H1 (cell line): ENCODE results near the gene SHROOM3. TPM values are rescaled to one million over a fixed set of nuclear protein-coding genes. Genes with fewer than 3 reads are reported as not detected.

Source experiments
- CTCF ChIA-PET: fragments of 300-600 bp; sonication (Branson Sonifier 250); formaldehyde crosslinking; loops from one replicate; lab custom pipeline; 2021; ENCODE audit not compliant: partially characterized antibody; lab: Charles Lee
- POLR2A ChIA-PET: fragments of 300-600 bp; sonication (Branson Sonifier 250); formaldehyde crosslinking; loops from one replicate; lab custom pipeline; 2021; ENCODE audit warnings: inconsistent platforms; ENCODE audit not compliant: partially characterized antibody; lab: Charles Lee
- DNase-seq, 2 experiments: peaks; one replicate each; pipeline versions ENCODE4 v3.0.0 to v3.0.0-alpha.2; 2010 to 2022; ENCODE audit warnings: low spot score in 2 of 2, low read depth in 1 of 2, mixed read lengths in 1 of 2
- FAIRE-seq: peaks from 2 replicates; lab custom pipeline; 2011; peaks lifted over from hg19 to GRCh38; lab: Jason Lieb, UNC
- H2AFZ ChIP-seq: 2 replicates; pipeline ENCODE4 v1.8.1; 2012; ENCODE audit warnings: low read length, inconsistent platforms
- H2AK5ac ChIP-seq: 2 replicates; pipeline ENCODE4 v1.6.1; 2013; ENCODE audit warnings: low read depth, low read length
- H2BK120ac ChIP-seq: replicated peaks from 2 replicates; pipeline ENCODE3; 2013; ENCODE audit warnings: low read depth, low read length, inconsistent platforms
- H2BK12ac ChIP-seq: 2 replicates; pipeline ENCODE4 v1.6.1; 2013; ENCODE audit warnings: low read depth, low read length
- H2BK15ac ChIP-seq: 2 replicates; pipeline ENCODE4 v1.6.1; 2013; ENCODE audit warnings: low read length
- H2BK20ac ChIP-seq: 2 replicates; pipeline ENCODE4 v1.6.1; 2013; ENCODE audit warnings: low read length
- H2BK5ac ChIP-seq: 2 replicates; pipeline ENCODE4 v1.6.1; 2013; ENCODE audit warnings: low read depth, low read length
- H3K14ac ChIP-seq: 2 replicates; pipeline ENCODE4 v1.6.1; 2013; ENCODE audit warnings: inconsistent platforms; ENCODE audit not compliant: insufficient read length
- H3K18ac ChIP-seq: 2 replicates; pipeline ENCODE4 v1.6.1; 2013; ENCODE audit warnings: low read length; ENCODE audit errors: extremely low read depth
- H3K23ac ChIP-seq: 2 replicates; pipeline ENCODE4 v1.6.1; 2013; ENCODE audit warnings: inconsistent platforms; ENCODE audit not compliant: insufficient read length
- H3K23me2 ChIP-seq: 2 replicates; pipeline ENCODE4 v1.6.1; 2013; ENCODE audit warnings: low read depth, low read length
- H3K27ac ChIP-seq: 2 replicates; pipeline ENCODE4 v1.6.1; 2011; ENCODE audit warnings: low read depth, low read length, inconsistent platforms
- H3K27me3 ChIP-seq, 4 experiments: replicated peaks in 1 of 4; 1 replicate in 1 of 4; 2 replicates in 3 of 4; pipeline versions ENCODE4 v1.6.1 to v1.8.1; 2011 to 2013; ENCODE audit warnings: low read length in 3 of 4, mild to moderate bottlenecking in 3 of 4, inconsistent platforms in 2 of 4, mixed read lengths in 2 of 4, moderate library complexity in 1 of 4; ENCODE audit not compliant: control insufficient read depth in 3 of 4, insufficient read depth in 3 of 4; ENCODE audit errors: extremely low read depth in 1 of 4
- H3K36me3 ChIP-seq, 4 experiments: 2 replicates each; pipeline versions ENCODE4 v1.6.1 to v1.8.1; 2011 to 2013; ENCODE audit warnings: mild to moderate bottlenecking in 4 of 4, low read length in 3 of 4, moderate library complexity in 2 of 4, control low read depth in 1 of 4, inconsistent platforms in 1 of 4; ENCODE audit not compliant: insufficient read depth in 4 of 4, control insufficient read depth in 2 of 4
- H3K4ac ChIP-seq: replicated peaks from 2 replicates; pipeline ENCODE3; 2013; ENCODE audit warnings: low read length, low read depth, mixed read lengths, inconsistent platforms; ENCODE audit not compliant: insufficient read length
- H3K4me1 ChIP-seq, 4 experiments: replicated peaks in 1 of 4; 1 replicate in 1 of 4; 2 replicates in 3 of 4; pipeline versions ENCODE4 v1.6.1 to v1.8.1; 2011 to 2013; ENCODE audit warnings: low read length in 3 of 4, inconsistent platforms in 2 of 4, mixed read lengths in 1 of 4; ENCODE audit not compliant: insufficient read depth in 4 of 4, control insufficient read depth in 3 of 4
- H3K4me2 ChIP-seq, 2 experiments: 2 replicates each; pipeline versions ENCODE4 v1.6.1 to v1.8.1; 2011 to 2013; ENCODE audit warnings: low read depth in 2 of 2, low read length in 2 of 2, control low read depth in 1 of 2, inconsistent platforms in 1 of 2, mild to moderate bottlenecking in 1 of 2; ENCODE audit not compliant: insufficient read depth in 1 of 2
- H3K4me3 ChIP-seq, 4 experiments: fragments of 200-600, 300-600 bp in 1 of 4; sonication (generic), shearing (Covaris generic), sonication (Bioruptor Twin) in 1 of 4; 2 replicates each; pipeline versions ENCODE4 v1.5.1 to v1.8.1; 2011 to 2016; ENCODE audit warnings: low read length in 4 of 4, low read depth in 3 of 4, control low read depth in 2 of 4, inconsistent platforms in 2 of 4, mild to moderate bottlenecking in 2 of 4, mixed read lengths in 1 of 4, moderate library complexity in 1 of 4; ENCODE audit not compliant: insufficient read depth in 2 of 4; ENCODE audit errors: extremely low read depth in 1 of 4
- H3K56ac ChIP-seq: replicated peaks from 2 replicates; pipeline ENCODE3; 2013; ENCODE audit warnings: low read depth, mild to moderate bottlenecking, mixed read lengths, low read length, inconsistent platforms; ENCODE audit not compliant: insufficient read length
- H3K79me1 ChIP-seq: 2 replicates; pipeline ENCODE4 v1.6.1; 2013; ENCODE audit warnings: low read depth, low read length, control low read depth
- H3K79me2 ChIP-seq, 2 experiments: 2 replicates each; pipeline versions ENCODE4 v1.6.1 to v1.8.1; 2012 to 2013; ENCODE audit warnings: low read length in 2 of 2, mild to moderate bottlenecking in 2 of 2, inconsistent platforms in 1 of 2; ENCODE audit not compliant: insufficient read depth in 2 of 2, control insufficient read depth in 1 of 2
- H3K9ac ChIP-seq, 4 experiments: replicated peaks in 1 of 4; 1 replicate in 1 of 4; 2 replicates in 3 of 4; pipeline versions ENCODE4 v1.6.1 to v1.8.1; 2011 to 2013; ENCODE audit warnings: low read depth in 3 of 4, low read length in 3 of 4, control low read depth in 2 of 4, mild to moderate bottlenecking in 2 of 4, moderate library complexity in 2 of 4, inconsistent platforms in 1 of 4; ENCODE audit errors: extremely low read depth in 1 of 4
- H3K9me3 ChIP-seq, 2 experiments: 2 replicates each; pipeline versions ENCODE4 v1.6.1 to v1.8.1; 2012 to 2013; ENCODE audit warnings: mild to moderate bottlenecking in 2 of 2, moderate library complexity in 2 of 2, control low read depth in 1 of 2, inconsistent platforms in 1 of 2, low read depth in 1 of 2, low read length in 1 of 2, mixed read lengths in 1 of 2; ENCODE audit not compliant: insufficient read depth in 2 of 2
- H4K20me1 ChIP-seq, 2 experiments: replicated peaks in 1 of 2; 2 replicates each; pipeline versions ENCODE3 to v1.8.1; 2011 to 2013; ENCODE audit warnings: inconsistent platforms in 2 of 2, low read length in 2 of 2, mild to moderate bottlenecking in 1 of 2; ENCODE audit not compliant: insufficient read depth in 2 of 2, control insufficient read depth in 1 of 2
- H4K5ac ChIP-seq: 2 replicates; pipeline ENCODE4 v1.6.1; 2013; ENCODE audit warnings: low read length, low read depth, mixed read lengths, inconsistent platforms; ENCODE audit not compliant: insufficient read length
- H4K8ac ChIP-seq: 2 replicates; pipeline ENCODE4 v1.8.0; 2013; ENCODE audit warnings: mild to moderate bottlenecking, moderate library complexity, low read length, inconsistent platforms; ENCODE audit not compliant: insufficient read depth; ENCODE audit errors: extremely low read depth
- H4K91ac ChIP-seq: replicated peaks from 2 replicates; pipeline ENCODE3; 2013; ENCODE audit warnings: low read length, mixed read lengths, inconsistent platforms; ENCODE audit not compliant: insufficient read length
- CTCF ChIP-seq, 3 experiments: IDR thresholded peaks; 1 replicate in 2 of 3; 2 replicates in 1 of 3; pipeline versions ENCODE4 v1.5.1 to v1.6.1; 2011; ENCODE audit warnings: low read length in 3 of 3, mild to moderate bottlenecking in 3 of 3, inconsistent platforms in 2 of 3, low read depth in 1 of 3, moderate library complexity in 1 of 3; ENCODE audit not compliant: insufficient read depth in 1 of 3; ENCODE audit errors: control extremely low read depth in 1 of 3
- POU5F1 ChIP-seq: IDR thresholded peaks from 2 replicates; pipeline ENCODE4 v1.6.1; 2011; ENCODE audit warnings: low read depth, mild to moderate bottlenecking, low read length, moderate library complexity
- RAD21 ChIP-seq, 2 experiments: IDR thresholded peaks in 1 of 2; conservative IDR thresholded peaks in 1 of 2; 2 replicates each; pipeline ENCODE4 v1.6.1; 2011; ENCODE audit warnings: low read depth in 2 of 2, low read length in 2 of 2, improper control_type of control experiment in 1 of 2, inconsistent platforms in 1 of 2, mild to moderate bottlenecking in 1 of 2, moderate library complexity in 1 of 2
- SIRT6 ChIP-seq: IDR thresholded peaks from one replicate; pipeline ENCODE4 v1.7.1; 2012; ENCODE audit warnings: low read length, inconsistent platforms
- YY1 ChIP-seq: IDR thresholded peaks from 2 replicates; pipeline ENCODE4 v1.6.1; 2011; ENCODE audit warnings: low read depth, mild to moderate bottlenecking, low read length
- WGBS, 2 experiments: shearing (Covaris generic) in 1 of 2; methylation state at CpG; one replicate each; pipeline versions ENCODE4 v1.1.6 to v1.1.7; 2013 to 2015; ENCODE audit warnings: low lambda C conversion rate in 2 of 2, mixed read lengths in 2 of 2, inconsistent platforms in 1 of 2, low coverage in 1 of 2, missing lambda C conversion rate in 1 of 2; ENCODE audit not compliant: insufficient replicate concordance in 2 of 2, insufficient coverage in 1 of 2, insufficient read length in 1 of 2; ENCODE audit errors: extremely low coverage in 1 of 2, missing lambda C conversion rate in 1 of 2; 5-methylcytosine and 5-hydroxymethylcytosine counted together
- polyA plus RNA-seq, 7 experiments: library from polyadenylated mRNA; depleted of rRNA in 3 of 7; stranded (reverse) in 5 of 7; unstranded in 2 of 7; fragments of >200 nt in 5 of 7; fragments of 200-250 nt in 2 of 7; gene quantifications; 1 replicate in 5 of 7; 2 replicates in 1 of 7; 4 replicates in 1 of 7; pipeline versions ENCODE4 v1.2.1 to v1.2.3, GENCODE V29; 2011 to 2013; ENCODE audit warnings: missing spikeins in 2 of 7, mixed read lengths in 2 of 7
- total RNA-seq: library from RNA; stranded (reverse); fragmentation: NEBNext Ultra II Directional; extraction: Animal tissue kit (Norgen Biotek cat#: 25700); gene quantifications from 2 replicates; pipeline ENCODE4 v1.2.1, GENCODE V29; 2021

The SHROOM3 gene
- total and polyA plus RNA-seq, 2 of the 8 experiments (the other 6 are each of a cell fraction or from before 2014, with no cell fraction given), result 15.8 to 34.0 TPM

DNA sequence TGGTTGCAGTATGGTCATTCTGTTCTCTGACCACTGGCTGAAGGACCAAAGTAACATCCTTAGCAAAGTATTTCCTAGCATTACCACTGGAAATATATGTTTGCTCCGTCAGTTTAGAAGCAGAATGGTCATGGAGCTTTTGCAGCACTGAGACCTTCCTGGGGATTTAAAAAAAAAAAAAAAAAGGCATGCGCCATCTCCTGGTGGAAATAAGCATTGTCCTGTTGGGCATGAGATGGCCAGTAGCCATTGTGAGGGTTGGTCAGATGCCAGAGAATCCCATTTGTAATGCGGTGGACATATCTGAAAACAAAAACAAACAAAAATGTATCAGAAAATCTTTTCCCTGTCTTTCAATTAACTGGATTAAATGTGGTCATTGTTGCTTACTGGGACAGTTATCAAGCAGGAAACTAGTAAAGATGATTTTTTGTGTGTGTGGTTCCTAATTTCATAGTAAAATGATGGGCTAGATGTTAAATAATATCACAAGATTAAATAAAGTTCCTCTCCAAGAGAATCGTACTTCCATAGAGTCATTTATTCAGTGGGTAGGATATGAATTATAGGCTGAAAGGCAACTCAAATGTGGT is 323.4 kb downstream of the SHROOM3 start:
- no peak overlapping the region for H4K8ac ChIP-seq
- H2BK20ac ChIP-seq, result no peak overlapping the region
- H3K56ac ChIP-seq, result no peak overlapping the region
- no peak overlapping the region for H3K9ac ChIP-seq
- H3K4ac ChIP-seq, result no peak overlapping the region
- no peak overlapping the region for H3K27ac ChIP-seq
- H3K18ac ChIP-seq, result no peak overlapping the region
- H3K23me2 ChIP-seq, result no peaks in the 10 kb centered on the region
- WGBS, 2 experiments, result 66% methylated on average over 3 of the region's 4 CpGs; no CpG with 5 or more reads in 1 of the 2 experiments
- no peaks in the 10 kb centered on the region for H4K20me1 ChIP-seq
- no peak overlapping the region for H4K5ac ChIP-seq
- H3K79me1 ChIP-seq, result no peaks in the 10 kb centered on the region; the same call in 1 of the 2 replicates
- H3K4me2 ChIP-seq, result no peak overlapping the region
- FAIRE-seq (peak; percentile 93), DNase-seq (peak in 1 of 2 experiments; percentile 55)
- H3K9me3 ChIP-seq, result no peaks in the 10 kb centered on the region
- no peak overlapping the region for H4K91ac ChIP-seq
- no peak overlapping the region for H2BK15ac ChIP-seq
- H2BK12ac ChIP-seq, result no peak overlapping the region
- H2AFZ ChIP-seq, result no peak overlapping the region
- H3K23ac ChIP-seq, result no peak overlapping the region
- POLR2A ChIA-PET, result interaction anchor here (0.7 to 1.6 kb wide), 2 partner anchors 71 to 95 kb away, joined by 3 to 4 read pairs; no protein-coding TSS in a partner anchor
- no peaks in the 10 kb centered on the region for H3K4me1 ChIP-seq
- H3K27me3 ChIP-seq, result no peaks in the 10 kb centered on the region
- H2BK120ac ChIP-seq, result no peak overlapping the region
- CTCF ChIA-PET, result interaction anchor here (0.7 to 4.1 kb wide), 45 partner anchors 8 to 579 kb away, joined by 3 to 37 read pairs (median 4); partner anchors contain the start of gene SHROOM3
- H3K14ac ChIP-seq, result no peak overlapping the region
- H2BK5ac ChIP-seq, result no peak overlapping the region
- H2AK5ac ChIP-seq, result no peak overlapping the region
- no peaks in the 10 kb centered on the region for H3K79me2 ChIP-seq
- H3K4me3 ChIP-seq, result no peak overlapping the region
- H3K36me3 ChIP-seq, result peaks cover 13 to 65% (median 39%) of the 10 kb centered on the region in 4 experiments
- TF ChIP-seq RAD21 (IDR thresholded peaks at IDR 0.05 in 1 of 2, conservative IDR thresholded peaks at IDR 0.05 in 1 of 2; ENCODE audit: low read depth in 2 of 2, low read length in 2 of 2) (peak; percentile 42 to 61), SIRT6 (no peak), YY1 (0 out of 2 replicates have a peak, but pooled peaks have one; percentile 53), CTCF (IDR thresholded peaks at IDR 0.05; ENCODE audit: control extremely low read depth in 1 of 3, insufficient read depth in 1 of 3, low read depth in 1 of 3, low read length in 3 of 3) (peak; percentile 44 to 68 (median 55)), POU5F1 (no peak)
- TF ChIP-seq, all 59 proteins: peak for 3
